ENCODE data around the gene DNAAF5. TPM values are rescaled to one million over a fixed set of nuclear protein-coding genes. Genes with fewer than 3 reads are reported as not detected.

The DNAAF5 gene
- total and polyA plus RNA-seq, 9 of the 15 experiments (the other 6 are each of a cell fraction or from before 2014, with no cell fraction given) = 3.1 to 69.7 (median 19.1) TPM

- TF ChIP-seq CTCF (IDR thresholded peaks at IDR 0.05 in 2 of 3, conservative IDR thresholded peaks at IDR 0.05 in 1 of 3; ENCODE audit: insufficient read depth in 2 of 3, low read depth in 1 of 3, low read length in 3 of 3) = peak; percentile 64 to 81 (median 74)
- no peak for TF ChIP-seq PRDM10 (IDR thresholded peaks at IDR 0.05; ENCODE audit: partially characterized antibody)
- no peak for TF ChIP-seq CBFA2T2 (conservative IDR thresholded peaks at IDR 0.05)
- no peak for TF ChIP-seq GABPB1 (CRISPR knock-in tag; IDR thresholded peaks at IDR 0.05)
- TF ChIP-seq SMC3 (conservative IDR thresholded peaks at IDR 0.05; ENCODE audit: insufficient read depth, low read depth, low read length) = peak; percentile 65
- 0 out of 2 replicates have a peak, but pooled peaks have one; percentile 7 for TF ChIP-seq POLR2G (IDR thresholded peaks at IDR 0.05; ENCODE audit: low read depth, low read length)
- TF ChIP-seq STAG1 (CRISPR knock-in tag; IDR thresholded peaks at IDR 0.05; ENCODE audit: borderline replicate concordance) = peak; percentile 76; the same call in 1 of the 2 replicates
- no peak for TF ChIP-seq NR0B1 (IDR thresholded peaks at IDR 0.05; ENCODE audit: partially characterized antibody)
These were observed 47.9 kb downstream of the DNAAF5 start (continued) for GRCh38 chr7:774161-775109.

Data from K562 (cell line).